Transverse colon (tissue), 4 donors: Measurements from ENCODE around the gene SLBP.

ENCODE experiments used
- CTCF ChIP-seq, 5 experiments: fragments of 200-600 bp in 3 of 5; fragments of 450-650 bp in 2 of 5; sonication (generic) in 3 of 5; IDR thresholded peaks; 1 replicate in 2 of 5; 2 replicates in 3 of 5; pipeline ENCODE4 v1.5.1; 2016 to 2017; ENCODE audit warnings: antibody characterized with exemption in 5 of 5, inconsistent platforms in 3 of 5, mild to moderate bottlenecking in 2 of 5, moderate library complexity in 1 of 5
- POLR2AphosphoS5 ChIP-seq, 3 donors: sonication (generic); formaldehyde crosslinking; IDR thresholded peaks; one replicate each; pipeline ENCODE4 v1.6.1; 2016; ENCODE audit warnings: antibody characterized with exemption in 3 of 3

GRCh38 chr4:1759170-1759817, 47.2 kb upstream of the SLBP start:
- TF ChIP-seq POLR2AphosphoS5 (IDR thresholded peaks at IDR 0.05) (no peak), CTCF (IDR thresholded peaks at IDR 0.05) (no peak)
